HepG2 (cell line): ENCODE data around the gene L3MBTL3. TPM values are rescaled to one million over a fixed set of nuclear protein-coding genes. Genes with fewer than 3 reads are reported as not detected.

Experiments used
- ATAC-seq: fragments of 200-7000 bp; cut with Tn5 transposase; 3 replicates; pipeline ENCODE4 v1.9.1; 2020; ENCODE audit warnings: mild to moderate bottlenecking, moderate library complexity
- BruUV-seq: library from RNA; stranded (reverse); fragments of 400-500 nt; replicated peaks from 2 replicates; lab custom pipeline; 2021; lab: Mats Ljungman, UMichigan
- CTCF ChIA-PET: fragments of 300-600 bp; formaldehyde crosslinking; extraction: SDS; loops from one replicate; lab custom pipeline; 2021; ENCODE audit warnings: low total read pairs, inconsistent platforms, low intra/inter-chr PET ratio; lab: Yijun Ruan, JAX
- POLR2A ChIA-PET: fragments of 350-600 bp; sonication (Branson Sonifier 250); formaldehyde crosslinking; loops from one replicate; lab custom pipeline; 2020; ENCODE audit warnings: antibody characterized with exemption, inconsistent platforms; lab: Yijun Ruan, JAX
- DNase-seq: peaks from one replicate; pipeline ENCODE4 v3.0.0-alpha.2; 2015; ENCODE audit warnings: low spot score
- FAIRE-seq: peaks from 3 replicates; lab custom pipeline; 2011; peaks lifted over from hg19 to GRCh38; lab: Jason Lieb, UNC
- H2AFZ ChIP-seq: one replicate; pipeline ENCODE4 v1.6.1; 2011; ENCODE audit warnings: low read length, inconsistent platforms
- H3K27ac ChIP-seq: fragments of 300-600 bp; 3 replicates; pipeline ENCODE4 v1.8.0; 2011; ENCODE audit warnings: mixed run types, mild to moderate bottlenecking, mixed read lengths, low read length, inconsistent platforms; ENCODE audit not compliant: insufficient read depth; ENCODE audit errors: extremely low read length
- H3K27me3 ChIP-seq, 2 experiments: fragments of 200-600 bp in 1 of 2; 2 replicates in 1 of 2; 3 replicates in 1 of 2; pipeline versions ENCODE4 v1.6.0 to v1.8.0; 2011; ENCODE audit warnings: low read length in 2 of 2, mild to moderate bottlenecking in 2 of 2, moderate library complexity in 2 of 2, inconsistent platforms in 1 of 2; ENCODE audit not compliant: insufficient read depth in 2 of 2, control insufficient read depth in 1 of 2
- H3K36me3 ChIP-seq, 2 experiments: fragments of 200-600 bp in 1 of 2; replicated peaks in 1 of 2; 2 replicates in 1 of 2; 3 replicates in 1 of 2; pipeline versions ENCODE4 v1.5.1 to v1.8.0; 2011; ENCODE audit warnings: low read length in 2 of 2, inconsistent platforms in 1 of 2; ENCODE audit not compliant: insufficient read depth in 2 of 2, control insufficient read depth in 1 of 2
- H3K4me1 ChIP-seq: 2 replicates; pipeline ENCODE4 v1.5.1; 2012; ENCODE audit warnings: low read length, inconsistent platforms; ENCODE audit not compliant: insufficient read depth
- H3K4me2 ChIP-seq: 2 replicates; pipeline ENCODE4 v1.6.0; 2011; ENCODE audit warnings: low read depth, low read length, inconsistent platforms
- H3K4me3 ChIP-seq, 3 experiments: fragments of 200-600 bp in 1 of 3; sonication (generic), shearing (Covaris generic) in 1 of 3; replicated peaks in 1 of 3; 2 replicates each; pipeline ENCODE4 v1.5.1; 2011 to 2016; ENCODE audit warnings: low read length in 3 of 3, inconsistent platforms in 2 of 3, low read depth in 2 of 3, mild to moderate bottlenecking in 2 of 3, control low read depth in 1 of 3, mixed read lengths in 1 of 3; ENCODE audit not compliant: insufficient read depth in 1 of 3
- H3K79me2 ChIP-seq: one replicate; pipeline ENCODE4 v1.6.1; 2011; ENCODE audit warnings: low read length, inconsistent platforms; ENCODE audit not compliant: insufficient read depth
- H3K9ac ChIP-seq: 2 replicates; pipeline ENCODE4 v1.6.0; 2011; ENCODE audit warnings: mild to moderate bottlenecking, low read depth, low read length, inconsistent platforms; ENCODE audit not compliant: insufficient read depth
- H3K9me3 ChIP-seq: 2 replicates; pipeline ENCODE4 v1.5.1; 2012; ENCODE audit warnings: mild to moderate bottlenecking, low read length
- H4K20me1 ChIP-seq: 2 replicates; pipeline ENCODE4 v1.6.0; 2011; ENCODE audit warnings: inconsistent platforms, mild to moderate bottlenecking, low read length, moderate library complexity; ENCODE audit not compliant: insufficient read depth
- CENPT ChIP-seq: sonication (generic); formaldehyde crosslinking; IDR thresholded peaks from 2 replicates; pipeline ENCODE4 v1.8.0; 2022; ENCODE audit warnings: low read depth, mild to moderate bottlenecking, moderate library complexity, missing genetic modification reagents
- DBP ChIP-seq: sonication (generic); formaldehyde crosslinking; IDR thresholded peaks from 2 replicates; pipeline ENCODE4 v1.4.0; 2020; ENCODE audit warnings: missing genetic modification reagents; ENCODE audit errors: not compliant biosample characterization
- REXO4 ChIP-seq: sonication (generic); formaldehyde crosslinking; IDR thresholded peaks from 2 replicates; pipeline ENCODE4 v1.8.0; 2022; ENCODE audit warnings: missing genetic modification reagents, mild to moderate bottlenecking, borderline replicate concordance
- SMAD9 ChIP-seq: sonication (generic); formaldehyde crosslinking; IDR thresholded peaks from 2 replicates; pipeline ENCODE4 v1.5.1; 2020; ENCODE audit warnings: mild to moderate bottlenecking, missing genetic modification reagents
- TBP ChIP-seq: sonication (generic); formaldehyde crosslinking; IDR thresholded peaks from 2 replicates; pipeline ENCODE4 v1.5.0; 2020; ENCODE audit warnings: missing genetic modification reagents
- THAP11 ChIP-seq: IDR thresholded peaks from 2 replicates; pipeline ENCODE4 v1.6.1; 2016; ENCODE audit warnings: missing biosample characterization, missing genetic modification reagents
- ZFP90 ChIP-seq: sonication (generic); formaldehyde crosslinking; IDR thresholded peaks from 2 replicates; pipeline ENCODE4 v1.8.0; 2022; ENCODE audit warnings: missing genetic modification reagents, mild to moderate bottlenecking, inconsistent platforms, borderline replicate concordance
- ZNF281 ChIP-seq: sonication (generic); formaldehyde crosslinking; IDR thresholded peaks from 2 replicates; pipeline ENCODE4 v1.4.0; 2020; ENCODE audit warnings: missing genetic modification reagents, borderline replicate concordance
- ZNF572 ChIP-seq: sonication (generic); formaldehyde crosslinking; IDR thresholded peaks from 2 replicates; pipeline ENCODE4 v1.5.1; 2020; ENCODE audit warnings: mild to moderate bottlenecking, missing genetic modification reagents
- ZNF747 ChIP-seq: sonication (generic); formaldehyde crosslinking; IDR thresholded peaks from 2 replicates; pipeline ENCODE4 v1.8.1; 2023; ENCODE audit warnings: missing genetic modification reagents, mild to moderate bottlenecking, borderline replicate concordance
- ZNF75D ChIP-seq: sonication (generic); formaldehyde crosslinking; IDR thresholded peaks from 2 replicates; pipeline ENCODE4 v1.8.1; 2023; ENCODE audit warnings: missing genetic modification reagents, mild to moderate bottlenecking, borderline replicate concordance
- WGBS: methylation state at CpG from one replicate; pipeline ENCODE4 v1.1.6; 2017; ENCODE audit warnings: low lambda C conversion rate; 5-methylcytosine and 5-hydroxymethylcytosine counted together
- in situ Hi-C: cut with HindIII; loops from 2 replicates; pipeline ENCODE4 v1.10.0; 2017; ENCODE audit warnings: low pct_unique_long_range_greater_than_20kb; ENCODE audit not compliant: extremely low pct_ligation_motif_present
- intact Hi-C: fragments of 100-400 bp; cut with micrococcal nuclease; formaldehyde crosslinking; loops from one replicate; pipeline ENCODE4 v1.10.0; 2022; ENCODE audit not compliant: unreplicated experiment
- polyA plus RNA-seq, 8 experiments: library from polyadenylated mRNA; depleted of rRNA in 3 of 8; stranded (reverse) in 7 of 8; unstranded in 1 of 8; fragments of >200 nt; fragmentation: Illumina TruSeq in 4 of 8; extraction: Trizol in 4 of 8; gene quantifications; 2 replicates each; pipeline versions ENCODE4 v1.2.1 to v1.2.3, GENCODE V29; 2011 to 2016; ENCODE audit warnings: low read depth in 4 of 8, missing spikeins in 1 of 8, mixed read lengths in 1 of 8; ENCODE audit not compliant: insufficient read depth in 1 of 8
- total RNA-seq, 5 experiments: library from RNA; depleted of rRNA; stranded (reverse); fragments of >200 nt; fragmentation: Illumina TruSeq; extraction: Trizol; gene quantifications; 2 replicates each; pipeline ENCODE4 v1.2.3, GENCODE V29; 2016; ENCODE audit warnings: low read depth in 1 of 5

Gene L3MBTL3
- total and polyA plus RNA-seq, 2 of the 13 experiments (the other 11 are each of a cell fraction or from before 2014, with no cell fraction given), result 1.5 to 2.5 TPM

DNA sequence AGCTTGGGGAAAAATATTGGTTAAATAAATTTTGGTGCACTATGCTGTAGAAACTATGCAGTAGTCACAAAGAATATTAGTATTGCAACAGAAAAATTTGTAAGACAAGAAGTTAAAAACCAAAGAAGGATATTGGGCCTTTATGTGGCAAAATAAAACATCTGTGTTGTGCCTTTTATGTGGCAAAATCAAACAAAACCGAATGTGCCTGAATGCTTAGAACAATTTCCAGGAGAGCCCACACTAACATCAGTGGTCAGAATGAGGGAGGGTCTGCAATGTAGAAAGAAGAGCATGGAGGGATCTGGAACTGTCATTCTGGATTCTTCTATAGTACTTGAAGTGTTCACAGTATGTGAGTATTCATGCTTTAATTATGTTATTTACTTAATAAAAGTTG, 75.2 kb downstream of the L3MBTL3 start (continued):
- no peak for TF ChIP-seq REXO4 (CRISPR knock-in tag)
- TF ChIP-seq DBP (CRISPR knock-in tag), result no peak

DNA sequence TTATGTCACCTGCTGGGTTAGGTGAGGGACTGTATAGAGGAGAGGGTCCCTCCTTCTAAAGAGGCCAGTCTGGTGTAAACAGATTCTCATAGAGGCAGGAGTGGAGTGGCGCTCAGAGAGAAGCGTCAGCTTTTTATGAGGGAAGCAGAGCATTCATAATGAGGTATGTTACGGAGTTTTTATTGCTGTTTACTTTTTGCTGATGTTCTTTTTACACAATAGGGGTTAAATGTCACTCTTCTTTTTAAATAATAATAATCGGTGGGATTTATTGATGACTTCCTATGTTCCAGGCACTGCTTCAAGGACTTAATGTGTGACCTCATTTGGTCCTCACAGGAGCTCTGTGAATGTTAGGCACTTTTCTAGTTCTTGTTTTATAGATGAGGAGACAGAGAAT, 79.9 kb downstream of the L3MBTL3 start:
- WGBS, result 72% methylated on average over 4 of the region's 4 CpGs
- Histone ChIP-seq H3K27me3 (no peaks in the 10 kb centered on the region), H3K4me1 (no peaks in the 10 kb centered on the region), H2AFZ (no peak overlapping the region), H3K36me3 (no peaks in the 10 kb centered on the region), H3K4me3 (no peak overlapping the region), H3K9me3 (no peaks in the 10 kb centered on the region), H3K79me2 (no peaks in the 10 kb centered on the region), H3K9ac (no peak overlapping the region), H3K4me2 (no peak overlapping the region), H3K27ac (no peak overlapping the region), H4K20me1 (no peaks in the 10 kb centered on the region)
- POLR2A ChIA-PET, result no interaction called here
- CTCF ChIA-PET, result no interaction called here
- ATAC-seq (no peak), FAIRE-seq (no peak), DNase-seq (no peak)
- intact Hi-C loops (no loop called here), in situ Hi-C loops (no loop called here)
- no TSS peak for BruUV-seq
- no peak for TF ChIP-seq ZNF572
- TF ChIP-seq TBP (CRISPR knock-in tag), result no peak
- no peak for TF ChIP-seq CENPT (CRISPR knock-in tag)
- no peak for TF ChIP-seq THAP11 (CRISPR knock-in tag)
- TF ChIP-seq ZNF281 (CRISPR knock-in tag), result no peak
- TF ChIP-seq ZFP90 (CRISPR knock-in tag), result no peak
- no peak for TF ChIP-seq ZNF747 (CRISPR knock-in tag)
- TF ChIP-seq SMAD9, result no peak
- no peak for TF ChIP-seq ZNF75D
